ENCODE measurements around the gene SLC38A8. TPM values are rescaled to one million over a fixed set of nuclear protein-coding genes. Genes with fewer than 3 reads are reported as not detected.
A peak's percentile ranks its signal among the peaks of the same experiment; 100 is the strongest.

Gene SLC38A8
- total and polyA plus RNA-seq, 7 experiments from 2014 or later = not detected

- H3K36me3 Mint-ChIP-seq = peaks cover 5 to 66% (median 32%) of the 10 kb centered on the region in 5 donors
- Histone ChIP-seq H3K36me3 (ENCODE audit: control insufficient read depth in 2 of 3, insufficient read depth in 3 of 3, low read length in 3 of 3) (peaks cover 26 to 90% (median 27%) of the 10 kb centered on the region in 3 experiments), H3K27ac (ENCODE audit: low read depth, low read length) (no peak overlapping the region), H3K27me3 (ENCODE audit: control insufficient read depth in 2 of 2, insufficient read depth in 2 of 2, low read length in 2 of 2) (no peaks in the 10 kb centered on the region), H3K9me3 (ENCODE audit: control insufficient read depth in 2 of 3, low read length in 3 of 3) (no peaks in the 10 kb centered on the region), H3K4me1 (ENCODE audit: control insufficient read depth in 2 of 2, insufficient read depth in 2 of 2, low read length in 2 of 2) (no peaks in the 10 kb centered on the region), H3K4me3 (ENCODE audit: low read length) (no peak overlapping the region)
- intact Hi-C loops (cut with micrococcal nuclease) = loop anchor here in 1 of 2 donors (10.0 kb wide), 1 partner anchor 105 kb away; the partner anchor contains the start of gene OSGIN1
- POLR2A ChIA-PET = no interaction called here
- no peak overlapping the region for H3K4me3 Mint-ChIP-seq
- DNase-seq (no peak), ATAC-seq (no peak)
- CTCF ChIA-PET = interaction anchor here (0.7 kb wide), 1 partner anchor 66 kb away, joined by 3 read pairs; no protein-coding TSS in a partner anchor
- peaks cover 0 to 8% (median 0%) of the 10 kb centered on the region in 7 donors for H3K4me1 Mint-ChIP-seq
- H3K9me3 Mint-ChIP-seq = no peaks in the 10 kb centered on the region
- no peak overlapping the region for H3K27ac Mint-ChIP-seq
- no peaks in the 10 kb centered on the region for H3K27me3 Mint-ChIP-seq
Measured at GRCh38 chr16:84059946-84060901, 17.6 kb upstream of the SLC38A8 start.

- no peak for DNase-seq
- H3K4me3 Mint-ChIP-seq = no peak overlapping the region
- Histone ChIP-seq H3K4me1 (ENCODE audit: control insufficient read depth in 2 of 2, insufficient read depth in 2 of 2, low read length in 2 of 2) (no peaks in the 10 kb centered on the region), H3K27me3 (ENCODE audit: control insufficient read depth in 2 of 2, insufficient read depth in 2 of 2, low read length in 2 of 2) (no peaks in the 10 kb centered on the region), H3K36me3 (ENCODE audit: control insufficient read depth in 2 of 3, insufficient read depth in 3 of 3, low read length in 3 of 3) (peaks cover 22 to 94% (median 28%) of the 10 kb centered on the region in 3 experiments), H3K27ac (ENCODE audit: low read depth, low read length) (no peak overlapping the region), H3K4me3 (ENCODE audit: low read length) (no peak overlapping the region), H3K9me3 (ENCODE audit: control insufficient read depth in 2 of 3, low read length in 3 of 3) (no peaks in the 10 kb centered on the region)
- ATAC-seq = no peak
- ChIA-PET POLR2A (no interaction called here), CTCF (no interaction called here)
- H3K27me3 Mint-ChIP-seq = no peaks in the 10 kb centered on the region
- intact Hi-C loops (cut with micrococcal nuclease) = no loop called here
- peaks cover 7 to 74% (median 33%) of the 10 kb centered on the region in 5 donors for H3K36me3 Mint-ChIP-seq
- H3K4me1 Mint-ChIP-seq = peaks cover 0 to 8% (median 0%) of the 10 kb centered on the region in 7 donors
- no peaks in the 10 kb centered on the region for H3K9me3 Mint-ChIP-seq
- H3K27ac Mint-ChIP-seq = no peak overlapping the region
Measured at GRCh38 chr16:84059111-84059510, 16.5 kb upstream of the SLC38A8 start.

GRCh38 chr16:84058664-84059063, 16.1 kb upstream of the SLC38A8 start:
- H3K4me3 ChIP-seq (ENCODE audit: low read length) = no peak overlapping the region
- H3K27me3 Mint-ChIP-seq = no peaks in the 10 kb centered on the region
- intact Hi-C loops (cut with micrococcal nuclease) = no loop called here
- ATAC-seq = no peak
- H3K9me3 Mint-ChIP-seq = no peaks in the 10 kb centered on the region
- H3K4me1 ChIP-seq (ENCODE audit: control insufficient read depth in 2 of 2, insufficient read depth in 2 of 2, low read length in 2 of 2) = no peaks in the 10 kb centered on the region
- no peak for DNase-seq
- POLR2A ChIA-PET = no interaction called here
- H3K9me3 ChIP-seq (ENCODE audit: control insufficient read depth in 2 of 3, low read length in 3 of 3) = no peaks in the 10 kb centered on the region
- H3K27me3 ChIP-seq (ENCODE audit: control insufficient read depth in 2 of 2, insufficient read depth in 2 of 2, low read length in 2 of 2) = no peaks in the 10 kb centered on the region
- no peak overlapping the region for H3K27ac ChIP-seq (ENCODE audit: low read depth, low read length)
- H3K4me3 Mint-ChIP-seq = no peak overlapping the region
- peaks cover 0 to 4% (median 0%) of the 10 kb centered on the region in 7 donors for H3K4me1 Mint-ChIP-seq
- H3K27ac Mint-ChIP-seq = peak overlapping the region in 1 of 9 donors; percentile 3
- H3K36me3 Mint-ChIP-seq = peaks cover 9 to 77% (median 33%) of the 10 kb centered on the region in 5 donors
- peaks cover 18 to 95% (median 32%) of the 10 kb centered on the region in 3 experiments for H3K36me3 ChIP-seq (ENCODE audit: control insufficient read depth in 2 of 3, insufficient read depth in 3 of 3, low read length in 3 of 3)
- CTCF ChIA-PET = no interaction called here

GRCh38 chr16:84058211-84058610, 15.6 kb upstream of the SLC38A8 start:
- peaks cover 0 to 4% (median 0%) of the 10 kb centered on the region in 7 donors for H3K4me1 Mint-ChIP-seq
- peaks cover 14 to 98% (median 35%) of the 10 kb centered on the region in 3 experiments for H3K36me3 ChIP-seq (ENCODE audit: control insufficient read depth in 2 of 3, insufficient read depth in 3 of 3, low read length in 3 of 3)
- H3K27ac Mint-ChIP-seq = peak overlapping the region in 3 of 9 donors; percentile 3 to 19 (median 15)
- no peaks in the 10 kb centered on the region for H3K9me3 ChIP-seq (ENCODE audit: control insufficient read depth in 2 of 3, low read length in 3 of 3)
- no peak overlapping the region for H3K27ac ChIP-seq (ENCODE audit: low read depth, low read length)
- CTCF ChIA-PET = no interaction called here
- H3K4me1 ChIP-seq (ENCODE audit: control insufficient read depth in 2 of 2, insufficient read depth in 2 of 2, low read length in 2 of 2) = no peaks in the 10 kb centered on the region
- H3K4me3 Mint-ChIP-seq = no peak overlapping the region
- H3K36me3 Mint-ChIP-seq = peaks cover 9 to 76% (median 32%) of the 10 kb centered on the region in 5 donors
- H3K27me3 Mint-ChIP-seq = no peaks in the 10 kb centered on the region
- POLR2A ChIA-PET = interaction anchor here (0.8 kb wide), 1 partner anchor 8 kb away, joined by 3 read pairs; no protein-coding TSS in a partner anchor
- H3K27me3 ChIP-seq (ENCODE audit: control insufficient read depth in 2 of 2, insufficient read depth in 2 of 2, low read length in 2 of 2) = no peaks in the 10 kb centered on the region
- DNase-seq (no peak), ATAC-seq (no peak)
- H3K9me3 Mint-ChIP-seq = no peaks in the 10 kb centered on the region
- no peak overlapping the region for H3K4me3 ChIP-seq (ENCODE audit: low read length)
- intact Hi-C loops (cut with micrococcal nuclease) = no loop called here

- Histone ChIP-seq H3K4me1 (ENCODE audit: control insufficient read depth in 2 of 2, insufficient read depth in 2 of 2, low read length in 2 of 2) (no peaks in the 10 kb centered on the region), H3K27ac (ENCODE audit: low read depth, low read length) (no peak overlapping the region), H3K9me3 (ENCODE audit: control insufficient read depth in 2 of 3, low read length in 3 of 3) (no peaks in the 10 kb centered on the region), H3K27me3 (ENCODE audit: control insufficient read depth in 2 of 2, insufficient read depth in 2 of 2, low read length in 2 of 2) (no peaks in the 10 kb centered on the region), H3K4me3 (ENCODE audit: low read length) (no peak overlapping the region), H3K36me3 (ENCODE audit: control insufficient read depth in 2 of 3, insufficient read depth in 3 of 3, low read length in 3 of 3) (peaks cover 13 to 99% (median 31%) of the 10 kb centered on the region in 3 experiments)
- DNase-seq (no peak), ATAC-seq (no peak)
- CTCF ChIA-PET = no interaction called here
- POLR2A ChIA-PET = no interaction called here
- Mint-ChIP-seq H3K9me3 (no peaks in the 10 kb centered on the region), H3K27me3 (no peaks in the 10 kb centered on the region), H3K27ac (peak overlapping the region in 1 of 9 donors; percentile 19), H3K36me3 (peaks cover 16 to 80% (median 36%) of the 10 kb centered on the region in 5 donors), H3K4me3 (no peak overlapping the region), H3K4me1 (no peaks in the 10 kb centered on the region)
- intact Hi-C loops (cut with micrococcal nuclease) = no loop called here
Measured at GRCh38 chr16:84056933-84057332, 14.3 kb upstream of the SLC38A8 start.

GRCh38 chr16:84055801-84056634, 13.4 kb upstream of the SLC38A8 start:
- H3K9me3 Mint-ChIP-seq = no peaks in the 10 kb centered on the region
- ChIA-PET CTCF (no interaction called here), POLR2A (no interaction called here)
- intact Hi-C loops (cut with micrococcal nuclease) = no loop called here
- DNase-seq = no peak
- peak overlapping the region in 2 of 9 donors; percentile 19 to 67 for H3K27ac Mint-ChIP-seq
- ATAC-seq = no peak
- Histone ChIP-seq H3K9me3 (ENCODE audit: control insufficient read depth in 2 of 3, low read length in 3 of 3) (no peaks in the 10 kb centered on the region), H3K4me1 (ENCODE audit: control insufficient read depth in 2 of 2, insufficient read depth in 2 of 2, low read length in 2 of 2) (no peaks in the 10 kb centered on the region), H3K27ac (ENCODE audit: low read depth, low read length) (no peak overlapping the region), H3K4me3 (ENCODE audit: low read length) (no peak overlapping the region), H3K36me3 (ENCODE audit: control insufficient read depth in 2 of 3, insufficient read depth in 3 of 3, low read length in 3 of 3) (peaks cover 13 to 91% (median 27%) of the 10 kb centered on the region in 3 experiments), H3K27me3 (ENCODE audit: control insufficient read depth in 2 of 2, insufficient read depth in 2 of 2, low read length in 2 of 2) (no peaks in the 10 kb centered on the region)
- H3K4me1 Mint-ChIP-seq = no peaks in the 10 kb centered on the region
- H3K27me3 Mint-ChIP-seq = no peaks in the 10 kb centered on the region
- no peak overlapping the region for H3K4me3 Mint-ChIP-seq
- H3K36me3 Mint-ChIP-seq = peaks cover 16 to 77% (median 36%) of the 10 kb centered on the region in 5 donors

Measured in naive thymus-derived CD4-positive, alpha-beta T cell (primary cell).